ENCODE results near the gene ANKHD1. TPM values are rescaled to one million over a fixed set of nuclear protein-coding genes. Genes with fewer than 3 reads are reported as not detected.

ANKHD1 gene
- total RNA-seq, 1 experiment from 2014 or later, result 140 TPM

Small RNAs within 50 kb of the gene (microRNA-seq; reads per million reads assigned to microRNA genes)
- 0.95 reads per million for gene MIR6831 (ENCODE audit: unreplicated experiment)

Other genes starting within 250 kb of the ANKHD1 start
- 126 TPM for gene CYSTM1, start 226.6 kb upstream of the ANKHD1 start, total RNA-seq (2021; ENCODE audit: unreplicated experiment)
- gene PFDN1, start 98.7 kb upstream of the ANKHD1 start, total RNA-seq (2021; ENCODE audit: unreplicated experiment), result 54.4 TPM
- gene HBEGF, start 55.2 kb upstream of the ANKHD1 start, total RNA-seq (2021; ENCODE audit: unreplicated experiment), result 5.0 TPM
- gene SLC4A9, start 41.6 kb upstream of the ANKHD1 start, total RNA-seq (2021; ENCODE audit: unreplicated experiment), result not detected
- gene EIF4EBP3, start 145.8 kb downstream of the ANKHD1 start, total RNA-seq (2021; ENCODE audit: unreplicated experiment), result 8.6 TPM
- 52.0 TPM for gene SRA1, start 155.6 kb downstream of the ANKHD1 start, total RNA-seq (2021; ENCODE audit: unreplicated experiment)
- 28.6 TPM for gene APBB3, start 162.8 kb downstream of the ANKHD1 start, total RNA-seq (2021; ENCODE audit: unreplicated experiment)
- gene SLC35A4, start 163.0 kb downstream of the ANKHD1 start, total RNA-seq (2021; ENCODE audit: unreplicated experiment), result 96.7 TPM
- 2.5 TPM for gene CD14, start 231.3 kb downstream of the ANKHD1 start, total RNA-seq (2021; ENCODE audit: unreplicated experiment)
- 18.9 TPM for gene TMCO6, start 237.6 kb downstream of the ANKHD1 start, total RNA-seq (2021; ENCODE audit: unreplicated experiment)
- 81.7 TPM for gene NDUFA2, start 245.8 kb downstream of the ANKHD1 start, total RNA-seq (2021; ENCODE audit: unreplicated experiment)
- 98.2 TPM for gene IK, start 246.0 kb downstream of the ANKHD1 start, total RNA-seq (2021; ENCODE audit: unreplicated experiment)